Osteoblast (primary cell): ENCODE data around the gene TMEM178B. TPM values are rescaled to one million over a fixed set of nuclear protein-coding genes. Genes with fewer than 3 reads are reported as not detected.
A peak's percentile ranks its signal among the peaks of the same experiment; 100 is the strongest.

Experiments
- DNase-seq: peaks from one replicate; pipeline ENCODE4 v3.0.0; 2011; ENCODE audit warnings: low spot score, mixed read lengths; ENCODE audit not compliant: insufficient read length; ENCODE audit errors: missing footprints
- H2AFZ ChIP-seq: 2 replicates; pipeline ENCODE4 v1.6.0; 2011; ENCODE audit warnings: mild to moderate bottlenecking, low read length
- H3K27ac ChIP-seq: 2 replicates; pipeline ENCODE4 v1.5.1; 2011; ENCODE audit warnings: mild to moderate bottlenecking, low read depth, low read length, moderate library complexity
- H3K27me3 ChIP-seq: 2 replicates; pipeline ENCODE4 v1.6.0; 2012; ENCODE audit warnings: mild to moderate bottlenecking, control low read depth, inconsistent platforms, low read length, moderate library complexity; ENCODE audit not compliant: insufficient read depth
- H3K36me3 ChIP-seq: 2 replicates; pipeline ENCODE4 v1.5.1; 2011; ENCODE audit warnings: mild to moderate bottlenecking, low read length, control low read depth, moderate library complexity; ENCODE audit not compliant: insufficient read depth
- H3K4me1 ChIP-seq: 2 replicates; pipeline ENCODE4 v1.5.1; 2011; ENCODE audit warnings: mild to moderate bottlenecking, low read length, control low read depth, moderate library complexity; ENCODE audit not compliant: insufficient read depth
- H3K4me2 ChIP-seq: 2 replicates; pipeline ENCODE4 v1.6.0; 2011; ENCODE audit warnings: mild to moderate bottlenecking, low read length; ENCODE audit not compliant: insufficient read depth
- H3K4me3 ChIP-seq: fragments of 200-600 bp; sonication (generic); 3 replicates; pipeline ENCODE4 v1.5.1; 2012; ENCODE audit warnings: mild to moderate bottlenecking, low read length, inconsistent platforms; ENCODE audit not compliant: insufficient read depth
- H3K79me2 ChIP-seq: 2 replicates; pipeline ENCODE4 v1.6.0; 2012; ENCODE audit warnings: mild to moderate bottlenecking, low read length, control low read depth, inconsistent platforms; ENCODE audit not compliant: insufficient read depth
- H3K9me3 ChIP-seq: 2 replicates; pipeline ENCODE4 v1.5.1; 2011; ENCODE audit warnings: low read depth, low read length, control low read depth
- H4K20me1 ChIP-seq: 2 replicates; pipeline ENCODE4 v1.6.0; 2012; ENCODE audit warnings: mild to moderate bottlenecking, low read length, control low read depth; ENCODE audit not compliant: insufficient read depth
- CTCF ChIP-seq: IDR thresholded peaks from 2 replicates; pipeline ENCODE4 v1.5.1; 2011; ENCODE audit warnings: mild to moderate bottlenecking, low read depth, low read length, moderate library complexity; ENCODE audit errors: extremely low read depth
- total RNA-seq: library from RNA; depleted of rRNA; stranded (reverse); fragments of >200 nt; gene quantifications from 2 replicates; pipeline ENCODE4 v1.2.3, GENCODE V29; 2012

TMEM178B gene
- total RNA-seq, 1 donor: 1.1 TPM

- TF ChIP-seq CTCF: no peak
Measured at GRCh38 chr7:141313896-141314295, 240.0 kb downstream of the TMEM178B start.

GRCh38 chr7:141317033-141317585 is 243.2 kb downstream of the TMEM178B start:
- H3K79me2 ChIP-seq: no peaks in the 10 kb centered on the region
- H2AFZ ChIP-seq: no peak overlapping the region
- H3K27me3 ChIP-seq: no peaks in the 10 kb centered on the region
- no peak overlapping the region for H3K27ac ChIP-seq
- H3K36me3 ChIP-seq: no peaks in the 10 kb centered on the region
- no peak overlapping the region for H3K4me2 ChIP-seq
- TF ChIP-seq CTCF: no peak
- no peaks in the 10 kb centered on the region for H3K9me3 ChIP-seq
- DNase-seq: no peak
- H3K4me1 ChIP-seq: no peaks in the 10 kb centered on the region
- no peaks in the 10 kb centered on the region for H4K20me1 ChIP-seq
- H3K4me3 ChIP-seq: no peak overlapping the region

More at GRCh38 chr7:141313896-141314295, 240.0 kb downstream of the TMEM178B start:
- Histone ChIP-seq H4K20me1 (no peaks in the 10 kb centered on the region), H3K4me1 (no peaks in the 10 kb centered on the region), H3K4me3 (no peak overlapping the region), H3K36me3 (no peaks in the 10 kb centered on the region), H3K4me2 (no peak overlapping the region), H3K27ac (no peak overlapping the region), H3K79me2 (no peaks in the 10 kb centered on the region), H3K9me3 (no peaks in the 10 kb centered on the region), H2AFZ (no peak overlapping the region), H3K27me3 (no peaks in the 10 kb centered on the region)
- DNase-seq: no peak

- DNase-seq: peak; percentile 61
- Histone ChIP-seq H4K20me1 (no peaks in the 10 kb centered on the region), H3K27me3 (no peaks in the 10 kb centered on the region), H3K36me3 (no peaks in the 10 kb centered on the region), H3K27ac (no peak overlapping the region), H2AFZ (no peak overlapping the region), H3K4me3 (no peak overlapping the region), H3K4me1 (no peaks in the 10 kb centered on the region), H3K4me2 (no peak overlapping the region), H3K79me2 (no peaks in the 10 kb centered on the region), H3K9me3 (no peaks in the 10 kb centered on the region)
- TF ChIP-seq CTCF: no peak
Measured at GRCh38 chr7:141320287-141320686, 246.4 kb downstream of the TMEM178B start.

- Histone ChIP-seq H3K27me3 (no peaks in the 10 kb centered on the region), H3K4me1 (no peaks in the 10 kb centered on the region), H3K4me2 (no peak overlapping the region), H2AFZ (no peak overlapping the region), H3K9me3 (no peaks in the 10 kb centered on the region), H3K36me3 (no peaks in the 10 kb centered on the region), H4K20me1 (no peaks in the 10 kb centered on the region), H3K27ac (no peak overlapping the region), H3K79me2 (no peaks in the 10 kb centered on the region), H3K4me3 (no peak overlapping the region)
- TF ChIP-seq CTCF: no peak
- no peak for DNase-seq
Measured at GRCh38 chr7:141322383-141322782, 248.5 kb downstream of the TMEM178B start.
